GM21515 (cell line): ENCODE data around the gene HPX.
A peak's percentile ranks its signal among the peaks of the same experiment; 100 is the strongest.

Experiments used
- ATAC-seq: cut with Tn5 transposase; IDR thresholded peaks from one replicate; pipeline ENCODE4 v1.9.1; 2021; ENCODE audit not compliant: unreplicated experiment

HPX gene

DNA sequence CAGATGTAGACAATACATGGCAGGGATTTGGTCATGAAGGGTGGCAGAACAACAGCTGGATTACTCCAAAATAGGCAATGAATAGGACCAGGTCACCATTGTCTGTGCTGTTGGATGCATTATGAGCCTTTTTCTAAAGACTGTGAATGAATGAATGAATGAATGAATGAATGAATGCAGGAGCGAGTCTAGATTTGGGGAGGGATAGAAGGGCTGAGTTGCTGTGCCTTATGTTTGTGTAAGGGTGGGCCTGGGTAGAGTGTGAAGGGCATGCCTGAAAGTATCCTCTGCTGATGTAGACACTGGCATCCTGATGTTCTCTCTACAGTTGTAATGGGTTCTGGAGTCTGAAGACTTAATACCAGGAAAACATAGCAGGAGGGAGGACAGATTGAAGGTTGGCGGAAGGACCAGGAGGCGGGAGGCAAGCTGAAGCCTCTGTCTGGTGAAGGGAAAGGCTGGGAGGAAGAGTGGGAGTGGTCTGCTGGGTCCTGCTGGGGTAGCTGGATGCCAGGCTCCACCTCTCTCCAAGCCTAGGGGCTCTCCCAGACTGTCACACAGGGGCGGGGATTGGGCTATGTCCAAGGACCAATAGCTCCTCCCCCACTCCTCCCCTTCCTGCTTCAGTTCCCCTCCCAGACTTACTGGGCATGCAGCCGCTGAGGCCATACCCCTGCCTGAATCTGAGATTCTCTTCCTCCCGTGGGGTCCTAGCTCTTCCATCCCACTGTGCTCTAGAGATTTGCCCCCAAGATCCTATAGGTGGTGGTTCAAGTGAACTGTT, 28.1 kb upstream of the HPX start:
- peak; percentile 70 for ATAC-seq

- ATAC-seq = no peak
Measured at GRCh38 chr11:6459099-6459450, 18.3 kb upstream of the HPX start.

DNA sequence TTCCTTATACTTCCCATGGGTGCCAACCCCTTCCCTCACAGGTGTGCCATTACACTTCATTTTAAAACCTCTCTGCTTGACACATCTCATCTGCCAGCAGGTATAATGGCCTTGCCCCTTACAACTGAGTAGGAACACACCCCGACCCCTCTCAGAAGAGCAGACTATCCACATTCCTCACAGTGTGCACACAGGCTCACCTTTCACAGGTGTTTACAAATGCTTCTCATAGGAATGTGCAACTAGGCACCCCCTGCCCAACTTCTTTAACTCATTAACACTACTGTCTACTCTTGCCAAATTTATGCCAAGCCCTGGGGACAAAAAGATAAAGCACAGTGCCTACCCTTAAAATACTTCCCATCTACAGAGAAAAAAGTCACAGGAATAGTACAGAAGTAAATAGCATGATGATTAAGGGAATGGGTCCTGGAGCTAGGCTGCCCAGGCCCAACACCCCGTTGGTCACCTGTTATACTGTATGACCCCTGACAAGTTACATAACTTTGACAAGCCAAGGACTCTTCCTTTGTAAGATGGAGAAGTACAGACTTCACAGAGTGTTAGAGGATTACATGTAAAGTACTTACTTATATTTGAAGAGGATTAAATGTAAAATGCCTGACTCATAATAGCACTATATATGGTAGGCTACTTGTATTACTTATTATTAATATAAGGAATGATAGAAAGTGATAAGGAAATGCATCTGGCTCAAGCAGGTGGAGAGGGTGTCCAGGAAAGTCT, 17.7 kb upstream of the HPX start:
- ATAC-seq = no peak

DNA sequence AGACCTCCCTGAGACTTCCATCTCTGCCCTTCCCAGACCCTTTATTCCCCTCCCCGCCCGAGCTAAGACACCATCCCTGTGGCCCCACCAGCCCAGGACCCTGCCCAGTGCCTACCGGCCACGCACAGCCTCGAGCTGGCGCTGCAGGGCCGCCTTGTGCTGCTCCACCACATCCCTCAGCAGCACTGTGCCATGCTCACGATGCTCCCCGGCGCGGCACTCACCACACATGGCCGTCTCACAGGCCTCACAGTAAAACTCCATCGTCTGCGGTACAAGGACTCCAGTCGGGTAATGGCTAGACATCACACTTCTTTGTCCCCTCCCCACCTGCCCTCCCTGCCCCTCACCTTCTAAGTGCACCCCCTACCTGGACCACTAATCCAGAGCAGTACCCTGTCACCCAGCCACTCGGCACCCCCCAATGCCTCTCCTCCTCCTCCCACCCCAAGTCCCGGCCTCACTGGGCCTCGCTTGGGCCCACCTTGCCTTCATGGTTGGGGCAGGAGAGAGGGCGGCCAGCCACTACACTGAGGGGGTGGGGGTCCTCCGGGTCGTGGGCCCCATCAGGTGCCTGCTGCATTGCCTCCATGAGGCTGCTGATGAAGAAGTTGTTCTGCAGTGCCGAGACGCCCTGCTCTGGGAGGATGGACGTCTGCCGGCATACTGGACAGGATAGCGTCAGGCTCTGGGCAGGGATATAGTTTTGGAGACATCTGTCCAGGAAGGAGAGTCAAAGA, 17.0 kb upstream of the HPX start:
- no peak for ATAC-seq

GRCh38 chr11:6456361-6457073, 15.7 kb upstream of the HPX start:
- no peak for ATAC-seq

- ATAC-seq = no peak
Measured at GRCh38 chr11:6455070-6455469, 14.3 kb upstream of the HPX start.

- ATAC-seq = no peak
Measured at GRCh38 chr11:6453152-6453551, 12.4 kb upstream of the HPX start.

- ATAC-seq = no peak
Measured at GRCh38 chr11:6452219-6452618, 11.4 kb upstream of the HPX start.

DNA sequence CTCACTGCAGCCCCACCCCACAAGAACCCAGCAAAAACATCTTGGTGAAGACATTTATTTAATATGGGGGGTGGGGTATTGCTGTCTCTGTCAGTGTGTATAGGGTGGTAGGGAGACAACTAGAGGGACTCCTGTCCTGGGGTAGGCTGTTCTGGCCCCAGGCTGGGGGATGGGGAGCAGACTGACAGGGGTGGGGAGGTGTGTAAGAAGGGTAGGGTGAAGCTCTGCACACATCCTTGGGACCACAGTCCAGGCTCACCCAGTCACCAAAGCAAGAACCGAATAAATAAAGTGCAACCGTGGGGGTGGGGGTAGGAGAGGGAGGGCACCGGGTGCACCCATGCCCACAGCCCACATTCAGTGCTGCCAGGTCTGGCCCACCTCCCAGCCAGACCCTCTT, 7.8 kb upstream of the HPX start:
- ATAC-seq = no peak

- peak; percentile 90 for ATAC-seq
Measured at GRCh38 chr11:6443269-6444003, 2.6 kb upstream of the HPX start.

DNA sequence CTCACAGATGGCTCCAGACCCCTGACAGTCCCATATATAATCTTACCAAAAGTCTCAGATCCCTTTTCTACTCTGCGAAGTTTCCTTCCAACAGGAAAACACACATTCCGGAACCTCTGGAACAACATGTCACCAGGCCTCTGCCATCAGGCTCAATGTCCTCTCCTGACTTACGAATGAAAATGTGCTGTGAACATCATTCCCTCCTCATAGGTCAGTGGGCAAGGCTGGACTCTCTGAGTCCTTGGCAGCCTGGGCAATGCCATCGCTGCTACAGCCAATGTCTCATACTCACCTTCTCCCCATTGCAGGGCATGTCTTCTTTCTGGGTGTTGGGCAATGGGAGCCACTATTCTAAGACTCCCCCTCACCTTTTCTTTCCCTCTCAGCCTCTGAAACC, 1.7 kb upstream of the HPX start:
- no peak for ATAC-seq

DNA sequence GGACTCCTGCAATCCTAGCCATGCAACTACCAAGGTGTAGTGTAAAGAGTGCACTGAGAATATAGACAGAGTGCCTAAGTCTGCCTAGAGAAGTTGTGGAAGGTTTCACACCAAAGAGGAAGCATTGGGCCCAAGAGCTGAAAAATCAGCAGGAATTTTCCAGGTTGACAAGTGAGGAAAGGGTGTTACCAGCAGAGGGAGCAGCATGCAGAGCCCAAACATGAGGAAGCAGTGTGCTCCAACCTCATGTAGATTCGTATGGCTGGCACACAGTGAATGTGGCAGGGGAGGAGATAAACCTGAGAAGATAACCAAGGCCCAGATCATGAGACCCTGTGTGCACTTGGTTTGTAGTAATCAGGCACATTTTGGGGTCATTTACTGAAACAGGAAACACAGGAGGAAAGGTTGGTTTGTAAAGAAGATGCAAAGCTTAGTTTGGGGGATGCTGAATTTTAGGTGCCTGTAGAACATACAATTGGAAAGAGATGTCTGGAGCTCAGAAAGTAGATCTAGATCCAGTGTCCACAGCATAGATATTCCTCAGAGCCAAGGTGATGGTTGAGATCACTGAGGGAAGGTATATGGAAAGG, 1.7 kb downstream of the HPX start:
- no peak for ATAC-seq

- no peak for ATAC-seq
Measured at GRCh38 chr11:6437993-6438392, 2.8 kb downstream of the HPX start.

DNA sequence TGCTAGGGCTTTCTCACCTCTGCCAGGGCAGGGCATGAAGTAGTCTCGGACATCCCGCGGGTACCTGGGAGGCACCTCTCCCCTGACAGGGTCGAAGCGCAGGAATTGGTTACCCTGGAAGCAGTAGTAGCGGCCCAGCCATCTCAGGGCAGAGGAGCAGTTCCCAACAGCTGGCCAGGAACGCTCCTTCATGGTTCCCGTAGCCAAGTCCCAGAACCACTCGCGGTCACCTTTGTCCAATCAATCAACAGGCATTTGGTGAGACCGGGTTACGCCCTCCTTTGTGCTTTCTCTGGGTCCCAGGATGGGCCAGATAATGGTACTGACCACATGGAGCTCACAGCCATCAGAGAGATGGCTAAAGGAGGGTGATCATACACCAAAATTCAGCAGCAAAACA, 3.4 kb downstream of the HPX start:
- ATAC-seq = no peak

GRCh38 chr11:6433998-6434660, 6.7 kb downstream of the HPX start:
- no peak for ATAC-seq

- ATAC-seq = no peak
Measured at GRCh38 chr11:6431861-6432260, 8.9 kb downstream of the HPX start.

- no peak for ATAC-seq
Measured at GRCh38 chr11:6427516-6427915, 13.3 kb downstream of the HPX start.

GRCh38 chr11:6420677-6421076, 20.1 kb downstream of the HPX start:
- no peak for ATAC-seq

GRCh38 chr11:6419009-6419631, 21.7 kb downstream of the HPX start, which contains the start of gene APBB1:
Gene APBB1, minus strand, starts transcription at chr11:6419094. Its CDS starts 7,747 bp downstream, at chr11:6411347.
- peak; percentile 59 for ATAC-seq
